ENCODE results near the gene DLL3. TPM values are rescaled to one million over a fixed set of nuclear protein-coding genes. Genes with fewer than 3 reads are reported as not detected.

The DLL3 gene
- total RNA-seq, 1 donor from 2014 or later, result not detected

- no peak for DNase-seq (ENCODE audit: low spot score)
Observed at GRCh38 chr19:39481676-39482075, 17.1 kb upstream of the DLL3 start.

- no peak for DNase-seq (ENCODE audit: low spot score)
Observed at GRCh38 chr19:39483141-39483540, 15.6 kb upstream of the DLL3 start.

GRCh38 chr19:39489756-39490155, 9.0 kb upstream of the DLL3 start:
- no peak for DNase-seq (ENCODE audit: low spot score)

- DNase-seq (ENCODE audit: low spot score), result no peak
Observed at GRCh38 chr19:39492225-39492624, 6.5 kb upstream of the DLL3 start.

- no peak for DNase-seq (ENCODE audit: low spot score)
Observed at GRCh38 chr19:39492788-39493187, 6.0 kb upstream of the DLL3 start.

GRCh38 chr19:39494661-39495060, 4.1 kb upstream of the DLL3 start:
- no peak for DNase-seq (ENCODE audit: low spot score)

GRCh38 chr19:39496063-39496462, 2.7 kb upstream of the DLL3 start:
- DNase-seq (ENCODE audit: low spot score), result no peak

- DNase-seq (ENCODE audit: low spot score), result no peak
Observed at GRCh38 chr19:39497701-39497995, 1.1 kb upstream of the DLL3 start.

- no peak for DNase-seq (ENCODE audit: low spot score)
Observed at GRCh38 chr19:39497996-39498797, 550 bp upstream of the DLL3 start.

GRCh38 chr19:39499932-39500331, 1.2 kb downstream of the DLL3 start:
- DNase-seq (ENCODE audit: low spot score), result no peak

GRCh38 chr19:39500543-39500942, 1.8 kb downstream of the DLL3 start:
- DNase-seq (ENCODE audit: low spot score), result no peak

- DNase-seq (ENCODE audit: low spot score), result no peak
Observed at GRCh38 chr19:39501340-39501739, 2.6 kb downstream of the DLL3 start.

- DNase-seq (ENCODE audit: low spot score), result peak; percentile 52
Observed at GRCh38 chr19:39502640-39503417, 4.1 kb downstream of the DLL3 start.

GRCh38 chr19:39506598-39506943, 7.8 kb downstream of the DLL3 start:
- no peak for DNase-seq (ENCODE audit: low spot score)

- DNase-seq (ENCODE audit: low spot score), result no peak
Observed at GRCh38 chr19:39506944-39507714, 8.4 kb downstream of the DLL3 start.

- DNase-seq (ENCODE audit: low spot score), result no peak
Observed at GRCh38 chr19:39507715-39508364, 9.1 kb downstream of the DLL3 start.

- no peak for DNase-seq (ENCODE audit: low spot score)
Observed at GRCh38 chr19:39508629-39509028, 9.9 kb downstream of the DLL3 start.

GRCh38 chr19:39509233-39509632, 10.5 kb downstream of the DLL3 start:
- DNase-seq (ENCODE audit: low spot score), result no peak

- DNase-seq (ENCODE audit: low spot score), result no peak
Observed at GRCh38 chr19:39512988-39513387, 14.2 kb downstream of the DLL3 start.

GRCh38 chr19:39514840-39515550, 16.2 kb downstream of the DLL3 start, which contains the start of gene SELENOV:
SELENOV (plus strand) TSS chr19:39515139; CDS start chr19:39515213, 74 bp downstream.
- no peak for DNase-seq (ENCODE audit: low spot score)

- no peak for DNase-seq (ENCODE audit: low spot score)
Observed at GRCh38 chr19:39515551-39516191, 16.9 kb downstream of the DLL3 start.
